IPS-15b (cell line): ENCODE measurements around the gene LARP1.
"Not testable (repeated sequence)": the region's sequence is repeated elsewhere in the genome, so short reads cannot be mapped to it uniquely, and the experiment has no call there.

ENCODE experiments used
- H3K27me3 ChIP-seq: one replicate; pipeline ENCODE4 v1.6.1; 2013; ENCODE audit warnings: low read length; ENCODE audit not compliant: control insufficient read depth, insufficient read depth
- H3K36me3 ChIP-seq: one replicate; pipeline ENCODE4 v1.6.1; 2013; ENCODE audit warnings: low read length; ENCODE audit not compliant: control insufficient read depth, insufficient read depth
- H3K4me1 ChIP-seq: one replicate; pipeline ENCODE4 v1.6.1; 2013; ENCODE audit warnings: mild to moderate bottlenecking, low read length; ENCODE audit not compliant: control insufficient read depth, insufficient read depth
- H3K4me3 ChIP-seq: one replicate; pipeline ENCODE4 v1.5.1; 2013; ENCODE audit warnings: low read depth, low read length
- H3K9ac ChIP-seq: one replicate; pipeline ENCODE4 v1.6.1; 2013; ENCODE audit warnings: low read depth, mild to moderate bottlenecking, low read length
- H3K9me3 ChIP-seq: one replicate; pipeline ENCODE4 v1.6.1; 2013; ENCODE audit warnings: mild to moderate bottlenecking, low read length; ENCODE audit not compliant: control insufficient read depth, insufficient read depth

LARP1 gene

DNA sequence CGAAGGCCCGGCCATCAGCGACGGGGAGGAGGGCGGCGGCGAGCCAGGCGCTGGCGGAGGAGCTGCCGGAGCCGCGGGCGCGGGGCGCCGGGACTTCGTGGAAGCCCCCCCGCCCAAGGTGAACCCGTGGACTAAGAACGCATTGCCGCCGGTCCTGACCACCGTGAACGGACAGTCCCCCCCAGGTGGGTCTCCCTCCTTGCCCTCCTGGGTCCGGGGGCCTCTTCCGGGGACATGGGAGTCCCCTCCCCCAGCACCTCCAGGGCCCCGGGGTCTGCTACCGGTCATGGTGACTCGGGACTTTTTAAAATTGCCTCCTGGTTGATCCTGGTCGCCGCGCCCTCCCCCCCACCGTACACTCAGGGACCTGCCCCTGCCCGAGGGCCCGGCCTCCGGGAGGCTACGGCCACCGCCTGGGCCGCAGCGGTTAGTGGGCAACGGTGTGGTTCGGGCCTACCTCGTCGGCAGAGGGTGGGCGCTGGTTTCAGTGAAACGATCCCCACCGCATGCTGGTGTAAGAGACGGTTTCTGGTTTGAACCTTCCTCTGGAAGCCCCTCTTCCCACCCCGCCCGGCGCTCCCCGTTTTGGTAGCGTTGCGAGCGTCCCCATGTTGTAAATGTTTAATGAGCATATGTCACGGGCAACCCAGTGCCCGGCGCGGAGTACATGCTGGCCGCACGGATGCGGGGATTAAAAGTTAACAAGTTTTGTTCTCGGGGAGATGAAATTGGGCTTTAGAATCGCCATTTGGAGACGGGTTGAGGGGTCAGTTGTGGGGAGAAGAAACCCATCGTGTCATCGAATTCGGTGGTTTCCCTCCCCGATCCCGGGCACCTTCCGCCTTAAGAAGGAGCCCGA, 1.1 kb downstream of the LARP1 start:
- no peaks in the 10 kb centered on the region for H3K9me3 ChIP-seq
- peak overlapping the region; percentile 92 for H3K9ac ChIP-seq
- H3K36me3 ChIP-seq: no peaks in the 10 kb centered on the region
- H3K4me3 ChIP-seq: peak overlapping the region; percentile 94
- no peaks in the 10 kb centered on the region for H3K27me3 ChIP-seq
- H3K4me1 ChIP-seq: peaks cover 33% of the 10 kb centered on the region

DNA sequence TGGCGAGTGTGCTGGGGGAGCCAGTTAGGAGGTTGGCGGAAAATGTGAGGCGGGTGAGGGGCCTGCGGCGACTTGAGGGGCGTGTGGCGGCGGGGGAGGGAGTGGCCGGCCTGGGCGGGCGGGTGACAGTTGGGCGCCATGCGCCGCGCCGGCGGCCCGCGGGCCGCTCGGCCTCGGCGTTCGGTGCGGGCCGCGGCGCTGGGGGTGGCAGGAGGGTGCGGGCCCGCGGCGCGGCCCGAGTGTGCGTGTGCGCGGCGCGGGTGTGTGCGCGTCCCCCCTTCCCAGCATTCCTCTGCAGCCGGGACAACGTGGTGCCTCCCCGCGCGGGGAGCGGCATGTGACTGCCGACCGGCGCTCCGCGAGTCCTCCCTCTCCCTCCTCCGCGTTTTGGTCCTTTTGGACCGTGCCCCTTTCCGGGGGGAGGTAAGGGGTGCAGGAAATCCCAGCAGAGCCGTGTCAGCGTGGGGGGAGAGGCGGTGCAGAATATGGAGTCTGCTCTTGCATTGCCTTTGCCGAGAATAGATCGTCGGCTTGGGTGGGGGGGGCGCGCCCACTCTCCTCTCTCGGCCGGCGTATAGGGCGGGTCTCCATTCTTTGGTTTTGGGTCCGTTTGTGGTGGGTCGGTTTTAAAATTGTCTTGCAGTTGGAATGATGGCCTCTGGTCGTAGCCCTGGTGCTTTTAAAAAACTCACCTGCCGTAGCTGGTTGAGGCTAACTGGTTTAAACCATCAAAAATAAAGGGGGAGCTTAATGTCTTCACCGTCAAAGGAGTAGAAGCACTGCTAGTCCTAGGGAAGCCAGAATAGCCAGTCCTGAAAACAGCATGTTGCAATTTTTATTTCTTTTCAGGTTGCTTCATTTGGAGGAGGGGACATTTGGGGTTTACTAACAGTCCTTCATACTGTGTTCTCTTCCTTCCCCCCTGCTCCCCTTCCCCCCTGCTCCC, 2.0 kb downstream of the LARP1 start:
- H3K9me3 ChIP-seq: no peaks in the 10 kb centered on the region
- peak overlapping the region; percentile 94 for H3K4me3 ChIP-seq
- no peaks in the 10 kb centered on the region for H3K27me3 ChIP-seq
- peak overlapping the region; percentile 92 for H3K9ac ChIP-seq
- no peaks in the 10 kb centered on the region for H3K36me3 ChIP-seq
- peaks cover 39% of the 10 kb centered on the region for H3K4me1 ChIP-seq

DNA sequence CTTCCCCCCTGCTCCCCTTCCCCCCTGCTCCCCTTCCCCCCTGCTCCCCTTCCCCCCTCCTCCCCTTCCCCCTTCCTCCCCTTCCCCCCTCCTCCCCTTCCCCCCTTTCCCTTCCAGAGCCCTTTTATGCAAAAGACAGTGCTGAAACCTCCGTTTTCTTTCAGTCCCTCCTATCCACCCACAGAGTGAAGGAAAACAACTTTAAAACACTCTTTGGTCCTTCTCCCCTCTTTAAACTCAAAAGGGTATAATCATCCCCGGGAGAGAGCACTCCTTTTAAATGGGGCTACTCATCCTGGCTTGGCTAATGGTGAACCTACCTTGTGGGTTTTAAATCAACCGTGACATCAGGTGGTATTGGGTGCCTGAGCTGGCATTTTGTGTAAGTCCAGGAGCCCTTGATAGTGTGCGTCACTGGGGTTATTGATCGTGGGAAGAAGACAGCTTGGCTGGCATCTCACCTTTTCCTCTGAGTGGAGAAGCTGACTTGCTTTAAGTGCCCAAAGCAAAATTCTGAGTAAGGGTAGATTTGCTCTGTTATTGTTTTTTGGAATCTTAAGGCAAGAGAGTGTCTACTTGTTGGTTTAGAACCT, 2.7 kb downstream of the LARP1 start:
- H3K36me3 ChIP-seq: no peaks in the 10 kb centered on the region
- H3K4me1 ChIP-seq: peaks cover 45% of the 10 kb centered on the region
- no peaks in the 10 kb centered on the region for H3K9me3 ChIP-seq
- H3K4me3 ChIP-seq: peak overlapping the region; percentile 60
- no peaks in the 10 kb centered on the region for H3K27me3 ChIP-seq
- H3K9ac ChIP-seq: no peak overlapping the region

DNA sequence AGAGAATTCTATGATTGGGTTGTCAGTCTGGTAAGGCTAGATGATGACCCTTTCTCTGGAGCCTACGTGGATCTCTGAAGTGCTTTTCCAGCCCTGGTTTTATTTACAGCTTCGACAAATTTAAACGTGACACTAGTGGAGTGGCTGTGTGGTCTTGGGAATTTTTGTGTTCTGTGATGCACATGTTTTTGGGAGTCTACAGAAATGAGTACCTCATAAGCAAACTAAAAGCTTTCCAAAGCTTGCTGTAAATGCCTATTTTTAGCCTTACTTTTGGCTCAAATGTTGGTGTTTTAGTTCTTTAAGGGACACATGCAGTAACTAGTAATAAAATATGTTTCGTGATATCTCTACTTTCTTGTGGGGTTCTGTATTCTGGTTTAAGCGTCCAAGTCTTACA, 3.3 kb downstream of the LARP1 start:
- no peaks in the 10 kb centered on the region for H3K36me3 ChIP-seq
- H3K4me3 ChIP-seq: peak overlapping the region; percentile 60
- no peaks in the 10 kb centered on the region for H3K27me3 ChIP-seq

GRCh38 chr5:154758977-154759376, 3.8 kb downstream of the LARP1 start:
- Histone ChIP-seq H3K9ac (no peak overlapping the region), H3K4me3 (peak overlapping the region; percentile 60), H3K36me3 (no peaks in the 10 kb centered on the region), H3K9me3 (no peaks in the 10 kb centered on the region), H3K4me1 (peaks cover 37% of the 10 kb centered on the region), H3K27me3 (no peaks in the 10 kb centered on the region)

More for the DNA sequence above, 3.3 kb downstream of the LARP1 start:
- Histone ChIP-seq H3K4me1 (peaks cover 42% of the 10 kb centered on the region), H3K9me3 (no peaks in the 10 kb centered on the region), H3K9ac (no peak overlapping the region)

GRCh38 chr5:154759868-154760267, 4.7 kb downstream of the LARP1 start:
- not testable (repeated sequence) for H3K9ac ChIP-seq, H3K36me3 ChIP-seq, H3K9me3 ChIP-seq, H3K27me3 ChIP-seq
- Histone ChIP-seq H3K4me3 (peak overlapping the region; percentile 60), H3K4me1 (peaks cover 35% of the 10 kb centered on the region)

GRCh38 chr5:154761046-154761736, 6.0 kb downstream of the LARP1 start:
- H3K27me3 ChIP-seq: no peaks in the 10 kb centered on the region
- H3K9me3 ChIP-seq: no peaks in the 10 kb centered on the region
- H3K4me3 ChIP-seq: peak overlapping the region; percentile 27
- peaks cover 45% of the 10 kb centered on the region for H3K4me1 ChIP-seq
- H3K9ac ChIP-seq: peak overlapping the region; percentile 48
- H3K36me3 ChIP-seq: no peaks in the 10 kb centered on the region

GRCh38 chr5:154762261-154762660, 7.1 kb downstream of the LARP1 start:
- H3K4me1 ChIP-seq: peaks cover 56% of the 10 kb centered on the region
- H3K36me3 ChIP-seq: no peaks in the 10 kb centered on the region
- no peak overlapping the region for H3K4me3 ChIP-seq
- no peak overlapping the region for H3K9ac ChIP-seq
- H3K27me3 ChIP-seq: no peaks in the 10 kb centered on the region
- no peaks in the 10 kb centered on the region for H3K9me3 ChIP-seq

GRCh38 chr5:154762700-154763099, 7.5 kb downstream of the LARP1 start:
- Histone ChIP-seq H3K9me3 (no peaks in the 10 kb centered on the region), H3K27me3 (no peaks in the 10 kb centered on the region), H3K4me3 (no peak overlapping the region), H3K36me3 (no peaks in the 10 kb centered on the region), H3K4me1 (peaks cover 61% of the 10 kb centered on the region), H3K9ac (no peak overlapping the region)

GRCh38 chr5:154764967-154765366, 9.8 kb downstream of the LARP1 start:
- no peaks in the 10 kb centered on the region for H3K9me3 ChIP-seq
- H3K4me3 ChIP-seq: no peak overlapping the region
- no peaks in the 10 kb centered on the region for H3K36me3 ChIP-seq
- H3K27me3 ChIP-seq: no peaks in the 10 kb centered on the region
- H3K4me1 ChIP-seq: peaks cover 64% of the 10 kb centered on the region
- no peak overlapping the region for H3K9ac ChIP-seq

- Histone ChIP-seq H3K4me3 (no peak overlapping the region), H3K9ac (no peak overlapping the region), H3K4me1 (peaks cover 64% of the 10 kb centered on the region), H3K36me3 (no peaks in the 10 kb centered on the region), H3K27me3 (no peaks in the 10 kb centered on the region), H3K9me3 (no peaks in the 10 kb centered on the region)
Measured at GRCh38 chr5:154765396-154765925, 10.3 kb downstream of the LARP1 start.
